ENCODE measurements around the gene PNMA8C.
"Not testable (repeated sequence)": the region's sequence is repeated elsewhere in the genome, so short reads cannot be mapped to it uniquely, and the experiment has no call there.

Gene PNMA8C

DNA sequence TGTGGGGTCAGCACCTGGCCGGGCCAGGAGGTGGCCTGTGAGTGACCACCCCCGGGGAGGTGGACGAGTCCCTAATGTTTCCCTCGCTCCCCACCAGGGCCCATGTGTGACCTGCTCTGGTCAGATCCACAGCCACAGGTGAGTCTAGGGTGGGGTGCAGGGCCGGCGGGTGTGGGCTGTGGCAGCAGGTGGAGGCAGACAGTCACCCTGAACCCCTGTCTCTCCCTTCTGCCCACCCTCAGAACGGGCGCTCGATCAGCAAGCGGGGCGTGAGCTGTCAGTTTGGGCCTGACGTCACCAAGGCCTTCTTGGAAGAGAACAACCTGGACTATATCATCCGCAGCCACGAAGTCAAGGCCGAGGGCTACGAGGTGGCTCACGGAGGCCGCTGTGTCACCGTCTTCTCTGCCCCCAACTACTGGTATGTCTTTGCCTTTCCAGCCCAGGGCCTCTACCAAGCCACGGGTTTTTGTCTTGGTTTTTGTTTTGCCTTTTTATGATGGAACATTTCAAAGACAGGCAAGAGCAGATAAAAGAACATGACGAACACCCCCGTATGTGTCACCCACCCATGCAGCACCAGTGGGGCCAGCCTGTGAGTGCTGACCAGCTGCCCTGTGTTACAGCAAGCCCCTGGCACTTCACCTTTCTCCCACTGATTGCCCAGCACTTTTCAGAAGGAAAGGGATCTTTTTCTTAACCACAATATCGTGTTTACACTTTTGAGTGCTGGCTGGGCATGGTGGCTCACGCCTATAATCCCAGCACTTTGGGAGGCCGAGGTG, 40.2 kb downstream of the PNMA8C start:
- DNase-seq = no peak

DNA sequence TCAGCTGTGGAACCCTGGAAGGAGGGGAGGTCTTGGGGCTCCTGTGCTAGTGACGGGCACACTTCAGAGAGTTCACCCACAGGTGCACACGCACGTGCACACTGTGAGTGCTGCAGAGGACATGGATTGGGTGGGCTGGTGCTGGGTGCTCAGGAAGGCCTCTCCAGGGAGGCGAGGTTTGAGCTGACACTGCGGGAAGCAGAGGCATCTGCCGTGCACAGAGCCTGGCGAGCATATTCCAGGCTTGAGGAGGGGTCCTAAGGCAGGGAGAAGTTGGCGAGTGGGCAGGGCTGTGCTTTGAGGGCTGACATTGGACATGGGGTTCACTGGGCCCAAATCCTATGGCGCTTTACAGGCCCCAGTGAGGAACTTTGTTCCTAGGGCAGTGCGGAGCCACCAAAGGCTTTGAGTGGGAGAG, 41.0 kb downstream of the PNMA8C start:
- DNase-seq = no peak

DNA sequence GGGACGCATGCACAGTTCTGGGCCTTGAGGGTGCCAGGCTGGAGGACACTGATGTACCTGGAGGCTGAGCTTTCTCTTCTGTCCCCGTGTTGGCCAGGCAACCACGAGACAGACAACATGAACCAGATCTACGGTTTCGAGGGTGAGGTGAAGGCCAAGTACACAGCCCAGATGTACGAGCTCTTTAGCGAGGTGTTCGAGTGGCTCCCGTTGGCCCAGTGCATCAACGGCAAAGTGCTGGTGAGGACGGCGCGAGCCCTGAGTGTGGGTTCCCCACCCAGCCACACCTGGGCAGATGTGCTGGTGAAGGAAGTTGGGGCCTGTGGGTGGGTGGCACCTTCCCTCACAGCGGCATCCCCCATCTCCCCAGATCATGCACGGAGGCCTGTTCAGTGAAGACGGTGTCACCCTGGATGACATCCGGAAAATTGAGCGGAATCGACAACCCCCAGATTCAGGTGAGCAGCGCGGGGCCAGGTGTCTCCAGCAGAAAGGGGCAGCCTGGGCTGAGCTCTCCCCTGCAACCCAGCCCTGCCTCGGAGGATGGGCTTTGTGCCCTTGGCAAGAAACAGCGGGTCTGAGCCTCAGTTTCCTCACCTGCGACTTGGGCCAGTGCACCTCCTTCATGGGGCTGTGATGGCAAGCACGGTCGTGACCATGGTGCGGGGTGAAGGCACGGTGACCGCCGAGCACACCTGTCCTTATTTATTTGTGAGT, 41.6 kb downstream of the PNMA8C start:
- DNase-seq = no peak

DNA sequence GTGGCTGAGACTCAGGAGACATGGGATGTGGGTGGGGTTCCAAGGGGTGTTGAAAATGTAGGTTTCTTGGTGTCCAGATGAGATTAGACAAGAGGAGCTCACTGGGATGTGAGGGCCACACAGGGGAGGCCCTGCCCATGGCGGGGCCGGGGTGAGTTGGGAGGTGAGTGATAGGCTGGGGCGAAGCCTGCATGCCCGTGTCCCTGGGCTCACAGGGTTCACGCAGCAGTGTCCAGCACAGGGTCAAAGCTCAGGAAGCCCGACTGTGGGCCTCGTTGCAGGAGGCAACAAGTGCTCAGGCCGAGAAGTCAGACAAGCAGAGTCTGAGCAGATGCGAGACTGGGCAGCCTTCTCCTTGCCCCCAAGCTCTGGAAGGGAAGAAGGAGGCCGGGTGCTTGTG, 42.6 kb downstream of the PNMA8C start:
- DNase-seq = no peak

DNA sequence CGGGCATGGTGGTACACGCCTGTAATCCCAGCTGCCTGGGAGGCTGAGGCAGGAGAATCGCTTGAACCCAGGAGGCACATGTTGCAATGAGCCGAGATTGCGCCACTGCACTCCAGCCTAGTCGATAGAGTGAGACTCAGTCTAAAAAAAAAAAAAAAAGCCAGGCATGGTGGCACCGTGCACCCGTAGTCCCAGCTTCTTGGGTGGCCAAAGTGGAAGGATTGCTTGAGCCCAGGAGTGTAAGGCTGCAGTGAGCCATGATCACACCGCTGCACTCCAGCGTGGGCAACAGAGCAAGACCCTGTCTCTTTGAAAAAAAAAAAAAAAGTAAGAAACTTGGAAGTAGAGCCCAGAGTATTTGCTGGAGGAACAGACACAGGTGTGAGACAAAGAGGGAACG, 43.1 kb downstream of the PNMA8C start:
- no peak for DNase-seq

DNA sequence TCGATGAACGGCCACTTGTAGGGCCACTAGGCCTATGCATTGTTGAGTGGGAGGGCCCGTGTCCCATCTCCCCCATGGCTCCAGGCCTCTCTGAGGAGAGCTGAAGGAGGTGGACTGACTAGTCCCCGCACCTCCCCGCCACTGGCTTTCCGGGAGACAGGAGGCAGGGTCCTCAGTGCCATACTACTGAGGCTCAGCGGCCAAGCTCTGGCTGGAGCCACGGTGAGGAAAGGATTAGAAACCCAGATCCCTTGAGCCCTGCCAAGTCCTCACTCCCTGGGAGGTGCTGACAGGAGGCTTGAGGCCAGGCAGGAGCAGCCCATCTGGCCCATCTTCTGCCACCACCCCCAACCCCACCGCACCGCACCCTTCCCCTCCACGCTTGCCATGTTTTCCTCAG, 44.3 kb downstream of the PNMA8C start:
- no peak for DNase-seq

DNA sequence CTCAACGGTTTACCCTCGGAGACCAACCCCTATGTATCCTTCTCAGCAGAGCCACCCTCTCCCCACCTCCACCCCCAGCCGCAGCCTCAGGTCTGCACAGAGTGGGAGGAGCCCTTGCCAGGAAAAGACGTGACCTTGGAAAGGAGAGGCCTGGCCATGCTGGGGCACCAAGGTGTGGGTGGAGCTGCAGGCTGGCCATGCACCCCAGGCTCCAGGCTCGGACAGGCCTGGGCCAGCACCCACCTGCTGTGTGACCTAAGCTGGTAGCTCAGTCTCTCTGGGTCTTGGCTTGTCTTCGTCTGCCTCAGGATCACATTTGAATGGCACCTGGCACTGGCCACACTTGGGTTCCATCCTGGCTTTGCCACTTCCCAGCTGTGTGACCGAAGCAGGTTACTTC, 44.9 kb downstream of the PNMA8C start:
- DNase-seq = no peak

DNA sequence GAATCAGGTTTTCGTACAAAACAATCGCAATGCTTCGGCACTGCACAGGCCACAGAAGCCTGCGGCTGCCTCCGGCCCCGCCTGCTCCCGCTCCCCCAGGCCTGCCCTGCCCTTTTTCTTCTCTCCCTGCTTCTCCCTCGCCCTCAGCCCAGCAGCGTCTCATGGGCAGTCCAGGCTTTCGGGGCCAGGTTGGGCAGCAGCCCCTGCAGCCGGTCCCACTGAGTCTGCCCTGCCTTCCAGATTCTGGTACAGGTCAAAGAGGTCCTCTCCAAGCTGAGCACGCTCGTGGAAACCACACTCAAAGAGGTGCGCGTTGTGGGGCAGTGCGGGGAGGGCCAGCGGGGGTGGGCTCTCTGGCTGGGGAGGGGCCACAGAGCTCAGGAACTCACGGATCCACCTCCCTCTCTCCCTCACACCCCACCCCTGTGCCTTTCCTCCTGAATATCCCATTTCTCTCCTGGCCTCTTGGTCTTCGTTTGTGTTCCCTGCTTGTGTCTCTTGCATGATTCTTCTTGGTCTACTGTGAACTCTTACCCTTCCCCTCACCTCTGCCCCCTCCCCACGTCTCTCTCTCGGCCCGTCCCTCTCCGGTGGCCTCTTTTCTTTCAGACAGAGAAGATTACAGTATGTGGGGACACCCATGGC, 45.4 kb downstream of the PNMA8C start:
- no peak for DNase-seq

DNA sequence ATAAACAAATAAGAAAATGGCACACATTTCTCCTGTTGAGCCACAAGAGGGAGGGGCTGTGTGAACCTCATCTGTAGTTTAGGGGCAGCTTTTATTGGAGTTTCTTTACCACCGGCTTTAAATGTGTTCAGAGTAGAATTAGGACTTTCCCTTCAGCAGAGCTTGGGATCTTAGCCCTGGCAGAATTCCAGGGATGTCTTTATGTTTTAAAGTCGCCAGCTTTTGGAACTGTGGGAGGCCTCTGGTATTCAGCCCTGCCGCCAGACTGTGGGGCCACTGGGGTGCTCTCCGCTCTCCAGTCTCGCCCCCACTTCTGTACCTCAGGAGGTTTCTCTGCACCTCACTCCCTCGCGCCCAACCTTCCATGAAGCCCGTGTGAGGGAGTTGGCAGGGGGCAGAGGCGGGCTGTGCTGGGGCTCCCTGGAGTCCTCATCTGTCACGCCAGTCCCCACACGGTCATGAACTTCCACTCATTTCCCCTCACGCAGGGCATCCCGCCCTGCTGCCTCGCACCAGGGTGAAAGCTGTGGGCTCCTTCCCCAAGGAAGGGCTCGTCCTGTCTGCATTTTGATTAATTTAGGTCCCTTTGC, 46.9 kb downstream of the PNMA8C start:
- DNase-seq = no peak

DNA sequence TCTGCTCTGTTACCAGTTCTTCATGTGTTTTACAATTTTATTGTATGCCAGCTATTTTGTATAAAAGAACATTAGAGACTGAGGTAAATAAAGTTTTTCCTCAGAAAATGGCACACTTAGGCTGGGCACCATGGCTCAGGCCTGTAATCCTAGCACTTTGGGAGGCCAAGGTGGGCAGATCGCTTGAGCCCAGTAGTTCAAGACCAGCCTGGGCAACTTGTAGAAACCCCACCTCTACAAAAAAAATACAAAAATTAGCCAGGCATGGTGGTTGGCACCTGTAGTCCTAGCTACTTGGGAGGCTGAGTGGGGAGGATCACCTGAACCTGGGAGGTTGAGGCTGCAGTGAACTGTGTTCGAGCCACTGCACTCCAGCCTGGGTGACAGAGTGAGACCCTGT, 47.4 kb downstream of the PNMA8C start:
- DNase-seq = no peak

DNA sequence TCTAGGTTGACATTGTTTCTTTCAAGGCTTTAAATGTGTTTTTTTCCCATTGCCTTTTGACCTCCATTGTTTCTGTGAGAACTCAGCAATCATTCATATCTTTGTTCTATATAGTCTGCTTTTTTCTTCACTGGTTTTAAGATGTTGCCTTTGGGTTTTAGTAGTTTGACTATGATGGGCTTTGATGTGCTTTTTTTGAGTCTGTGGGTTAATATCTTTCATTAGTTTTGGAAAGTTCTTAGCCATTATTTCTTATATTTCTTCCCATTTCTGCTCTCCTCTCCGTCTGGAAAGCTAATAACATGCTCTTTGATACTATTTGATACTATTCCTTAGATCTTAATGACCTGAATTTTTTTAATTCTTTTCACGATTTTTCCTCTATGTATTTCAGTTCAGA, 48.0 kb downstream of the PNMA8C start:
- no peak for DNase-seq

DNA sequence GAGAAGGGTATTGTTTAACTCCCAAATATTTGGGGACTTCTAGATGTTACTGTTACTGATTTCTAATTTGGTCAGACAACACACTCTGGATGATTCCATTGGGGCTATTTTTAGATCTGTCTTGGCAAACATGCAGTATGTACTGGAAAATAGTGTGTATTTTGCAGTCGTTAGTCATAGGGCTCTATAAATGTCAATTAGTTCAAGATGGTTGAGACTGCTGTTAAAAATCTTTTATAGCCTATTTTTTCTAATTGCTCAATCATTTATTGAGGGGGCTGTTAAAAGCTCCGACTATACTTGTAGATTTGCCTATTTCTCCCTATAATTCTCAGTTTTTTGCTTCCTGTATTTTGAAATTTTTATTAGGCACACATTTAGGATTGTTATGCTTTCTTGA, 50.5 kb downstream of the PNMA8C start:
- DNase-seq = no peak

DNA sequence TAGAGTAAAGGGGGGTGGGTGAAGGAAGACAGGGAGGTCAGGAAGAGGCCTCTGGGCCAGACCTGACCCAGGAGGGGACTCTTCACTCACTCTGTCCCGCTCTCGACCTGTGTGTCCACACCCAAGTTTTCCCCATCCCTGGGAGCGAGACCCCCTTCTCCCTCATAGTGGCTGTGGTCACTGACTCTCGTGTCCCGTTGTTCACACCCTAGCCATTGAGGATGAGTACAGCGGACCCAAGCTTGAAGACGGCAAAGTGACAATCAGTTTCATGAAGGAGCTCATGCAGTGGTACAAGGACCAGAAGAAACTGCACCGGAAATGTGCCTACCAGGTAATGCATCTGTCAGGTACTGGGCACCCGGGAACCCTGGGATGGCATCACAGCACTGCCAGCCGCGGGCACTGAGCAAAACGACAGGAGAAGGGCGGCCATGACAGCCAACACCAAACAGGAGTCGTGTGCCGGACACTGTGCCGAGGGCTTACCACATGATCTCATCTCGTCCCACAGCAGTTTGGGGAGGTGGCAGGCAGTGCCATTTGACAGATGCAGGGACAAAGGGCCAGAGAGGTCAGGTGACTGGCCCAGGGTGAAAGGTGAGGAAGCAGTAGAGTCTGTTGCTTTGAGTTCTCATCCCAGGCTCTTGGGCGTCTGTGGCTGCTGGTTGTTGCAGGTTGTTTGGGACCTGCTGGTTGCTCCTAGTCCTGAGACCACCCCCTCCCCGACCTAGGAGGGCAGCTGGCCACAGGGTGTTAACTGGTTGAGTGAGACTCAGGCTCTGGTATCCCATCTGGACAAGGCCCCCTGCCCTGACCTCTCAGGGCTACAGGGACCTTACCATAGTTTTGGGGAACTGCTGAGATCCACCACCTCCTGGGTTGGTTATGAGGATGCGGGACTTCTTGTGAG, 52.2 kb downstream of the PNMA8C start:
- no peak for DNase-seq

DNA sequence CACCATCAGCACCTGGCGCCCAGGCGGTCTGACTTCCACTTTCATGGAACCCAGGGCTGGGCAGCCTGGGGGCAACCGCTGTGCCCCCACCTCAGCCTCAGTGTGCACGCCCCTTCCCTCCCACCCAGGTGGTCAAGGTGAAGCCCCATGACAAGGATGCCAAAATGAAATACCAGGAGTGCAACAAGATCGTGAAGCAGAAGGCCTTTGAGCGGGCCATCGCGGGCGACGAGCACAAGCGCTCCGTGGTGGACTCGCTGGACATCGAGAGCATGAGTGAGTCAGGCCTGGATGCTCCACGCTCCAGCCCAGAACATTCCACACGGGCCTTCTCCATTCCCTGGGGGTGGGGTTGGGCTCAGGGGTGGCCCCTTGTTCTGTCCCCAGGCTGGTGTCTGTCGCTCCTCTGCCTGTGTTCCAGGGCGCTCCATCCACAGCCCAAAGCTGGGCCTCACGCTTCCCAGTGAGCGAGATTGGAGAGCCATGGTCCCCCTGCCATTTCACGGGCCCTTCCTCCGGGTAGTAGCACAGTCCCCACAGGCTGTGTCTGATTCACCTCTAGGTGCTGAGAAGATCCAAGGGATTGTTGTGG, 53.2 kb downstream of the PNMA8C start:
- DNase-seq = not testable (repeated sequence)

Data from DMS153 (cell line).